AG04450 (cell line): ENCODE measurements around the gene DMTF1. TPM values are rescaled to one million over a fixed set of nuclear protein-coding genes. Genes with fewer than 3 reads are reported as not detected.
"Not testable (repeated sequence)": the region's sequence is repeated elsewhere in the genome, so short reads cannot be mapped to it uniquely, and the experiment has no call there.

Source experiments
- CTCF ChIA-PET: fragments of 300-600, 350-600 bp; formaldehyde crosslinking; extraction: SDS; loops from one replicate; lab custom pipeline; 2022; ENCODE audit warnings: antibody characterized with exemption, inconsistent platforms; lab: Charles Lee
- POLR2A ChIA-PET: fragments of 350-600 bp; formaldehyde crosslinking; extraction: SDS; loops from one replicate; lab custom pipeline; 2021; ENCODE audit warnings: antibody characterized with exemption, inconsistent platforms; lab: Yijun Ruan, JAX
- DNase-seq: peaks from one replicate; pipeline ENCODE4 v3.0.0-alpha.2; 2011; ENCODE audit warnings: low read depth, low spot score
- H3K27ac ChIP-seq: one replicate; pipeline ENCODE4 v1.5.1; 2012; ENCODE audit warnings: low read depth, low read length, control low read depth
- H3K27me3 ChIP-seq: one replicate; pipeline ENCODE4 v1.6.0; 2012; ENCODE audit warnings: low read length; ENCODE audit not compliant: control insufficient read depth, insufficient read depth
- H3K4me3 ChIP-seq: 2 replicates; pipeline ENCODE4 v1.5.1; 2011; ENCODE audit warnings: mild to moderate bottlenecking, low read depth, low read length, control low read depth
- H3K9me3 ChIP-seq: 2 replicates; pipeline ENCODE4 v1.5.1; 2012; ENCODE audit warnings: low read length; ENCODE audit not compliant: control insufficient read depth, insufficient read depth
- polyA plus RNA-seq: library from polyadenylated mRNA; depleted of rRNA; stranded (reverse); fragments of >200 nt; gene quantifications from 2 replicates; pipeline ENCODE4 v1.2.3, GENCODE V29; 2011; rRNA removed
- small RNA-seq: library from RNA; depleted of rRNA; stranded (forward); fragments of <200 nt; gene quantifications from one replicate; pipeline ENCODE3, GENCODE V24; 2012; ENCODE audit warnings: low read depth; ENCODE audit not compliant: insufficient read length
- TF ChIP-seq, protein P1 (sequence below): IDR thresholded peaks from 2 replicates; pipeline ENCODE4 v1.5.1; 2011; ENCODE audit warnings: low read depth, low read length, control low read depth, inconsistent platforms

The DMTF1 gene
- polyA plus RNA-seq, 1 experiment = 134 TPM

- DNase-seq = no peak
- Histone ChIP-seq H3K27me3 (peaks cover 7% of the 10 kb centered on the region), H3K4me3 (no peak overlapping the region), H3K27ac (no peak overlapping the region), H3K9me3 (no peaks in the 10 kb centered on the region)
- TF ChIP-seq, protein P1, sequence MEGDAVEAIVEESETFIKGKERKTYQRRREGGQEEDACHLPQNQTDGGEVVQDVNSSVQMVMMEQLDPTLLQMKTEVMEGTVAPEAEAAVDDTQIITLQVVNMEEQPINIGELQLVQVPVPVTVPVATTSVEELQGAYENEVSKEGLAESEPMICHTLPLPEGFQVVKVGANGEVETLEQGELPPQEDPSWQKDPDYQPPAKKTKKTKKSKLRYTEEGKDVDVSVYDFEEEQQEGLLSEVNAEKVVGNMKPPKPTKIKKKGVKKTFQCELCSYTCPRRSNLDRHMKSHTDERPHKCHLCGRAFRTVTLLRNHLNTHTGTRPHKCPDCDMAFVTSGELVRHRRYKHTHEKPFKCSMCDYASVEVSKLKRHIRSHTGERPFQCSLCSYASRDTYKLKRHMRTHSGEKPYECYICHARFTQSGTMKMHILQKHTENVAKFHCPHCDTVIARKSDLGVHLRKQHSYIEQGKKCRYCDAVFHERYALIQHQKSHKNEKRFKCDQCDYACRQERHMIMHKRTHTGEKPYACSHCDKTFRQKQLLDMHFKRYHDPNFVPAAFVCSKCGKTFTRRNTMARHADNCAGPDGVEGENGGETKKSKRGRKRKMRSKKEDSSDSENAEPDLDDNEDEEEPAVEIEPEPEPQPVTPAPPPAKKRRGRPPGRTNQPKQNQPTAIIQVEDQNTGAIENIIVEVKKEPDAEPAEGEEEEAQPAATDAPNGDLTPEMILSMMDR = no peak
- ChIA-PET CTCF (no interaction called here), POLR2A (no interaction called here)
Measured at GRCh38 chr7:87231711-87232110, 79.5 kb downstream of the DMTF1 start.

DNA sequence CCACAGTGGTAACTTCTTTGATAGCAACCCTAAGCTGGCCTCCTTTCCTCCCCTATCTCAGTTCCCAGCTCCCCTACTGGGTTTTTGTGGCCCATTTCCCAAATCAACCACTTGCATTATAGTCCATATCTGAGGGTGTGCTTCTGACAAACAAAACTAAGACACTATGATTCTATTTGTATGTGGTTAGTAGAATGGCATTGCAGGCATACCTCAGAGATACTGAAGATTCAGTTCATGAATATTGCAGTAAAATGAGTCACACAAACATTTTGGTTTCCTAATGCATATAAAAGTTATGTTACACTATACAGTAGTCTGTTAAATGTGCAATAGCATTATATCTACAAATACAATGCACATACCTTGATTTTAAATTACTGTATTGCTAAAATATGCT is 82.7 kb downstream of the DMTF1 start:
- Histone ChIP-seq H3K27ac (no peak overlapping the region), H3K9me3 (no peaks in the 10 kb centered on the region), H3K4me3 (no peak overlapping the region), H3K27me3 (peaks cover 5% of the 10 kb centered on the region)
- POLR2A ChIA-PET = no interaction called here
- TF ChIP-seq, protein P1 = no peak
- CTCF ChIA-PET = interaction anchor here (1.1 kb wide), 1 partner anchor 33 kb away, joined by 4 read pairs; no protein-coding TSS in a partner anchor
- no peak for DNase-seq

DNA sequence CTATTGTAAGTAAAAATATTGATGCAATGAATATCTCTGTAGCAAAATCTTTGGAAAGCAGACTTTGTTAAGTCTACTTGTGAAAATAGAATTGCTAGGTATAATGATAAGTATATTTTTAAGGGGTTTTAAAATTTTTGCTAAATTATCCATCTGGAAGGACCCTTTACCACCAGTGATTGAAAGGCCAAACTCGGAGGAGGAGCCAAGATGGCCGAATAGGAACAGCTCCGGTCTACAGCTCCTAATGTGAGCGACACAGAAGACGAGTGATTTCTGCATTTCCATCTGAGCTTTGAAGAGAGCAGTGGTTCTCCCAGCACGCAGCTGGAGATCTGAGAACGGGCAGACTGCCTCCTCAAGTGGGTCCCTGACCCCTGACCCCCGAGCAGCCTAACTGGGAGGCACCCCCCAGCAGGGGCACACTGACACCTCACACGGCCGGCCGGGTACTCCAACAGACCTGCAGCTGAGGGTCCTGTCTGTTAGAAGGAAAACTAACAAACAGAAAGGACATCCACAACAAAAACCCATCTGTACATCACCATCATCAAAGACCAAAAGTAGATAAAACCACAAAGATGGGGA is 86.3 kb downstream of the DMTF1 start:
- DNase-seq, H3K27ac ChIP-seq, CTCF ChIA-PET, H3K4me3 ChIP-seq, H3K9me3 ChIP-seq, POLR2A ChIA-PET, H3K27me3 ChIP-seq: not testable (repeated sequence)

DNA sequence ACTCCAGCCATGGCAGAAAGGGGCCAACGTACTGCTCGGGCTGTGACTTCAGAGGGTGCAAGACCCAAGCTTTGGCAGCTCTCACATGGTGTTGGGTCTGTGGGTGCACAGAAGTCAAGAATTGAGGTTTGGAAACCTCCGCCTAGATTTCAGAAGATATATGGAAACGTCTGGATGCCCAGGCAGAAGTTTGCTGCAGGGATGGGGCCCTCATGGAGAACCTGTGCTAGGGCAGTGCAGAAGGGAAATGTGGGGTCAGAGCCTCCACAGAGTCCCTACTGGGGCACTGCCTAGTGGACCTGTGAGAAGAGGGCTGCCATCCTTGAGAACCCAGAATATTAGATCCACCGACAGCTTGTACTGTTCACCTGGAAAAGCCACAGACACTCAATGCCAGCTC is 93.4 kb downstream of the DMTF1 start:
- POLR2A ChIA-PET, DNase-seq, H3K27ac ChIP-seq, H3K9me3 ChIP-seq, H3K4me3 ChIP-seq, CTCF ChIA-PET, H3K27me3 ChIP-seq: not testable (repeated sequence)

Small RNA genes within 50 kb of the gene (small RNA-seq; reads per million reads assigned to genes)
- gene RF00019 = not detected
- not detected for gene RF02271

Other genes with a start within 250 kb of the DMTF1 start
- 3.4 and 3.9 TPM in 2 replicates for gene ELAPOR2, start 92.8 kb upstream of the DMTF1 start, polyA plus RNA-seq
- 35.4 and 50.2 TPM in 2 replicates for gene TMEM243, start 67.3 kb downstream of the DMTF1 start, polyA plus RNA-seq
- gene CROT, start 193.2 kb downstream of the DMTF1 start, polyA plus RNA-seq = 32.3 and 48.3 TPM in 2 replicates